Epithelial cell of esophagus (primary cell): ENCODE measurements around the gene EXO1.

Source experiments
- DNase-seq: peaks from one replicate; pipeline ENCODE4 v3.0.0; 2010; ENCODE audit warnings: low read depth
- H3K4me3 ChIP-seq: 2 replicates; pipeline ENCODE4 v1.5.1; 2011; ENCODE audit warnings: mild to moderate bottlenecking, low read length, control low read depth
- TF ChIP-seq, protein P1 (sequence below): IDR thresholded peaks from 2 replicates; pipeline ENCODE4 v1.5.1; 2011; ENCODE audit warnings: low read depth, mild to moderate bottlenecking, low read length, control low read depth, inconsistent platforms; ENCODE audit not compliant: insufficient read depth; ENCODE audit errors: missing control alignments

The EXO1 gene

GRCh38 chr1:241883159-241883558 is 35.2 kb downstream of the EXO1 start:
- TF ChIP-seq, protein P1, sequence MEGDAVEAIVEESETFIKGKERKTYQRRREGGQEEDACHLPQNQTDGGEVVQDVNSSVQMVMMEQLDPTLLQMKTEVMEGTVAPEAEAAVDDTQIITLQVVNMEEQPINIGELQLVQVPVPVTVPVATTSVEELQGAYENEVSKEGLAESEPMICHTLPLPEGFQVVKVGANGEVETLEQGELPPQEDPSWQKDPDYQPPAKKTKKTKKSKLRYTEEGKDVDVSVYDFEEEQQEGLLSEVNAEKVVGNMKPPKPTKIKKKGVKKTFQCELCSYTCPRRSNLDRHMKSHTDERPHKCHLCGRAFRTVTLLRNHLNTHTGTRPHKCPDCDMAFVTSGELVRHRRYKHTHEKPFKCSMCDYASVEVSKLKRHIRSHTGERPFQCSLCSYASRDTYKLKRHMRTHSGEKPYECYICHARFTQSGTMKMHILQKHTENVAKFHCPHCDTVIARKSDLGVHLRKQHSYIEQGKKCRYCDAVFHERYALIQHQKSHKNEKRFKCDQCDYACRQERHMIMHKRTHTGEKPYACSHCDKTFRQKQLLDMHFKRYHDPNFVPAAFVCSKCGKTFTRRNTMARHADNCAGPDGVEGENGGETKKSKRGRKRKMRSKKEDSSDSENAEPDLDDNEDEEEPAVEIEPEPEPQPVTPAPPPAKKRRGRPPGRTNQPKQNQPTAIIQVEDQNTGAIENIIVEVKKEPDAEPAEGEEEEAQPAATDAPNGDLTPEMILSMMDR: no peak
- no peak for DNase-seq

DNA sequence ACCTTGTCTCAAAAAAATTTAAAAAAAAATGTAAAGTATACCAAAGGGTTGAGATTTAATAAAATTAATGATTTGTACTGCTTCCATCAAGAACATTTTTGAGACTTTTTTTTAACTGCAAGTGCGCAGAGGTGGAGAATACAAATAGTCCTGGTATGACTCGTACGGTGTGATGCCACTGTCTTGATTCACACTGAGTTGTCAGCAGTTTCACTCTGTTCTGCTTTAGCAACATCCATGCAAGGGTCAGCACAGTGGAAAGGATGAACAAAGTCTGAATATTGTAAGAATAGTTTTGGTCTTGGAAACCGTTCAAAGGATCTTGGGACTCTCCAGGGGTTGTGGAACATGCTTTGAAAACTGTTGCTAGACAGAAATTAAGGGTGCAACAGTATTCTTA is 40.2 kb downstream of the EXO1 start:
- H3K4me3 ChIP-seq: no peak overlapping the region
- DNase-seq: peak; percentile 74
- TF ChIP-seq, protein P1: no peak

More at GRCh38 chr1:241883159-241883558, 35.2 kb downstream of the EXO1 start:
- H3K4me3 ChIP-seq: no peak overlapping the region

DNA sequence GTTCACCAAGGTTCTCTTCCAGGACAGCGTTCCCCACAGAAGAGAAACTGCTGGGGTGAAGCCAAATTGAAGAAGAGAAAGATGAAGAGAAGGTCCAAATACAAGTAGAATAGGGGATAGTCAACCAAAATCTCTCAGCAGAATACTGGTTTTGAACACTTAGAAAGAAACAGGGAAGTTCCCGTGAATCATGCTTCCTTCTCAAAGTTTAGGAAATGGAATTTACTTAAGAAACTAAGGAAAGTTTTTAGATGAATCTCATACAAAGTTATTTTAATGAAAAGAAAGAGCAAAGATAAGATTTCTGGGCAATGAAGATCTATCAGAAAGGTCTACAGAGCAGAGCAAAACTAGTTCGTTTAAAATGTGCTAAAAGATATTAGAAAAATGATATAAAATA is 43.3 kb downstream of the EXO1 start:
- TF ChIP-seq, protein P1: no peak
- no peak for DNase-seq
- no peak overlapping the region for H3K4me3 ChIP-seq

DNA sequence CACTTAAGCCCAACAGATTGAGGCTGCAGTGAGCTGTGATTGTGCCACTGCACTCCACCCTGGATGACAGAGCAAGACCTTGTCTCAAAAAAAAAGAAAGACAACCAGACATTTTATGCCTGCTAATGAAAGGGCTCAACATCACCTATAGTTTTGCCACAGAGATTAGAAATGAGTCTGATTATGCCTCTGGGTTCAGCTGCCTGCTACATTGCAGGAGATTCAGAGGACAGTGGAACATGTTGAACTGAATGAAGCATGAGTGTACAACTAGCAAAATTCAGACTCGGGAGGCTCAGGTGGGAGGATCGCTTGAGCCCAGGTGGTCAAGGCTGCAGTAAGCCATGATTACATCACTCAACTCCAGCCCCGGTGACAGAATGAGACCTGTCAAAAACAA is 46.0 kb downstream of the EXO1 start:
- TF ChIP-seq, protein P1: no peak
- DNase-seq: no peak
- H3K4me3 ChIP-seq: no peak overlapping the region

DNA sequence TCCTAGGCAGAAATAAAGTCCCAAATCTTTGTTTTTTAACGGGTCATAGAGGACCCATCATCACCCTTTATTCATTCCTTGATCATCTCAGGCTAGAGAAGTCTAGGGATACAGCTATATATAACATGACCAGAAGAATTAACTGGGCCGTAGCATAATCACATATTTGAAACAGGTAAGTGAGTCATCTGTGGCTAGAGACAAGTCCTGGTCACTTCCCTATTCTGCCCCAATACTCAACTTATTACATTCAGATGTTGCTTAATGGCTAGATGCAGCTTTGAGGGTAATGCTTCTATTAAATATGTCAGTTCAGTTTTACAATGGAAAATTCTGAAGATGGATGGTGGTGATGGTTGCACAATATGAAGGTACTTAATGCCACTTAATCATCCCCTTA is 47.0 kb downstream of the EXO1 start:
- no peak overlapping the region for H3K4me3 ChIP-seq
- TF ChIP-seq, protein P1: no peak
- peak; percentile 47 for DNase-seq

DNA sequence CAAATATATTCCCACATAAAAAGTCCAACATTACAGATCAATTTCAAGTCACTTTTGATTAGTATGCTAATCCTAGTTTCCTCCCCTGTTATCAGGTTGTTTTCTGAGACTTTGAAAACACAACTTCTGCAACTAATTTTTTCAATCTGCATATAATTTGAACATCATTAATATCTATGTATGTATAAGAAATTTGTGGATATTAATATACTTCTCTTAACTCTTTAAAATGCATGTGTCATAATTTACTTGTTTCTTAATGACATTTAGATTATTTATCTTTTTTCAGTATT is 48.6 kb downstream of the EXO1 start:
- H3K4me3 ChIP-seq: no peak overlapping the region
- DNase-seq: no peak
- TF ChIP-seq, protein P1: no peak

DNA sequence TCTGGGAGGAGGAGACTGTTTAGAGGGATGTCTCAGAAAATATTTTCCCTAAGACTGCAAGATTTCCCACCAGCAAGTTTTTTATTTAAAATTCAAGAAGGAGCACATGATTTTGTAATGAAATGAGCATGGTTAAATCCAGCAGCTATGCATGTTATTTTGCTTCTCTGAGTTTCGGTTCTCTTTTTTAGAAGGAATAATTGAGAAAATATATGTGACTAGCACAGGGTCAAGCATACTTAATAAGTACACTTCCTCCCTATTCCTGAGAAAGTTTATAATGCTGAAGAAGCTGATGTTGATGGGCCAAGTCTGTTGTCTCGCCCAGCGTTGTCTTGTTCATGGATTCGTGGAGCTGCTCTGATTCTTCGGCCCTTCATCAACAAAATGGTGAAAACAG is 51.2 kb downstream of the EXO1 start:
- TF ChIP-seq, protein P1: no peak

More for the DNA sequence above, 51.2 kb downstream of the EXO1 start:
- no peak for DNase-seq
- no peak overlapping the region for H3K4me3 ChIP-seq
